K562 (cell line): Measurements from ENCODE around the gene MED20. TPM values are rescaled to one million over a fixed set of nuclear protein-coding genes. Genes with fewer than 3 reads are reported as not detected.

Experiments
- ATAC-seq: fragments of 200-7000 bp; cut with Tn5 transposase; 3 replicates; pipeline ENCODE4 v1.9.1; 2020; ENCODE audit warnings: moderate library complexity
- BruUV-seq: library from RNA; stranded (reverse); fragments of 400-500 nt; replicated peaks from 2 replicates; lab custom pipeline; 2021; lab: Mats Ljungman, UMichigan
- CTCF ChIA-PET: fragments of 300-600 bp; formaldehyde crosslinking; extraction: SDS; loops from one replicate; lab custom pipeline; 2021; ENCODE audit warnings: low intra/inter-chr PET ratio; lab: Yijun Ruan, JAX
- POLR2A ChIA-PET: fragments of 300-600, 350-650 bp; sonication (Branson Sonifier 250); formaldehyde crosslinking; extraction: SDS; loops from one replicate; lab custom pipeline; 2021; ENCODE audit warnings: antibody characterized with exemption, inconsistent platforms; lab: Yijun Ruan, JAX
- DNase-seq, 4 experiments: peaks; one replicate each; pipeline versions ENCODE4 v3.0.0 to v3.0.0-alpha.2; 2011 to 2018; ENCODE audit warnings: low spot score in 3 of 4, mixed read lengths in 3 of 4; ENCODE audit errors: extremely low read depth in 1 of 4
- FAIRE-seq: peaks from 2 replicates; lab custom pipeline; 2011; peaks lifted over from hg19 to GRCh38; lab: Jason Lieb, UNC
- H2AFZ ChIP-seq: 2 replicates; pipeline ENCODE4 v1.6.0; 2011; ENCODE audit warnings: low read depth, low read length, control low read depth, inconsistent platforms
- H3K27ac ChIP-seq: fragments of 200-600 bp; 3 replicates; pipeline ENCODE4 v1.8.0; 2011; ENCODE audit warnings: low read depth, mild to moderate bottlenecking, control low read depth, inconsistent platforms, low read length, moderate library complexity, mixed read lengths; ENCODE audit errors: extremely low read depth
- H3K27me3 ChIP-seq, 2 experiments: fragments of 300-600 bp in 1 of 2; 2 replicates in 1 of 2; 3 replicates in 1 of 2; pipeline versions ENCODE4 v1.6.0 to v1.8.0; 2011; ENCODE audit warnings: inconsistent platforms in 2 of 2, low read length in 2 of 2, mild to moderate bottlenecking in 1 of 2, mixed read lengths in 1 of 2, moderate library complexity in 1 of 2; ENCODE audit not compliant: control insufficient read depth in 2 of 2, insufficient read depth in 2 of 2
- H3K36me3 ChIP-seq: fragments of 300-600 bp; 3 replicates; pipeline ENCODE4 v1.8.0; 2011; ENCODE audit warnings: mild to moderate bottlenecking, low read length, inconsistent platforms; ENCODE audit not compliant: control insufficient read depth, insufficient read depth
- H3K4me1 ChIP-seq, 2 experiments: fragments of 200-600 bp in 1 of 2; replicated peaks in 1 of 2; 2 replicates in 1 of 2; 3 replicates in 1 of 2; pipeline versions ENCODE4 v1.5.1 to v1.8.0; 2011; ENCODE audit warnings: inconsistent platforms in 2 of 2, low read length in 2 of 2, mild to moderate bottlenecking in 1 of 2, mixed read lengths in 1 of 2, moderate library complexity in 1 of 2; ENCODE audit not compliant: control insufficient read depth in 2 of 2, insufficient read depth in 2 of 2
- H3K4me2 ChIP-seq: 2 replicates; pipeline ENCODE4 v1.6.1; 2011; ENCODE audit warnings: low read length, control low read depth, inconsistent platforms, mixed read lengths; ENCODE audit not compliant: insufficient read depth
- H3K4me3 ChIP-seq: fragments of 200-600 bp; sonication (generic), shearing (Covaris generic); 2 replicates; pipeline ENCODE4 v1.5.1; 2016; ENCODE audit warnings: control low read depth, inconsistent platforms
- H3K79me2 ChIP-seq: fragments of 200-600 bp; 3 replicates; pipeline ENCODE4 v1.8.0; 2011; ENCODE audit warnings: low read length, inconsistent platforms; ENCODE audit not compliant: control insufficient read depth, insufficient read depth
- H3K9ac ChIP-seq, 2 experiments: 2 replicates each; pipeline versions ENCODE4 v1.6.0 to v1.6.1; 2011; ENCODE audit warnings: low read depth in 2 of 2, low read length in 2 of 2, control low read depth in 1 of 2, inconsistent platforms in 1 of 2, mild to moderate bottlenecking in 1 of 2, mixed read lengths in 1 of 2; ENCODE audit not compliant: insufficient read depth in 1 of 2
- H3K9me1 ChIP-seq: one replicate; pipeline ENCODE4 v1.6.0; 2011; ENCODE audit warnings: inconsistent platforms, mild to moderate bottlenecking, low read length, moderate library complexity; ENCODE audit not compliant: control insufficient read depth, insufficient read depth
- H3K9me3 ChIP-seq: replicated peaks from 2 replicates; pipeline ENCODE4 v1.5.1; 2011; ENCODE audit warnings: low read depth, low read length, inconsistent platforms; ENCODE audit not compliant: control insufficient read depth, insufficient read depth
- H4K20me1 ChIP-seq: replicated peaks from 2 replicates; pipeline ENCODE4 v1.6.1; 2011; ENCODE audit warnings: low read length, inconsistent platforms, mixed read lengths; ENCODE audit not compliant: control insufficient read depth, insufficient read depth
- GTF2E2 ChIP-seq: fragments of 200-800 bp; sonication (Bioruptor generic); IDR thresholded peaks from 2 replicates; pipeline ENCODE4 v1.6.1; 2016; ENCODE audit warnings: missing genetic modification characterization, missing compliant biosample characterization
- HDAC1 ChIP-seq, 2 experiments: fragments of 450-650 bp; IDR thresholded peaks; 2 replicates each; pipeline ENCODE4 v1.6.1; 2016 to 2017; ENCODE audit warnings: inconsistent platforms in 1 of 2, mild to moderate bottlenecking in 1 of 2, moderate library complexity in 1 of 2
- HDAC2 ChIP-seq: fragments of 450-650 bp; IDR thresholded peaks from 2 replicates; pipeline ENCODE4 v1.6.1; 2016; ENCODE audit warnings: mild to moderate bottlenecking
- KDM1A ChIP-seq, 2 experiments: fragments of 450-650 bp; IDR thresholded peaks; 2 replicates each; pipeline ENCODE4 v1.6.1; 2016; ENCODE audit warnings: mild to moderate bottlenecking in 2 of 2
- NR2F6 ChIP-seq: fragments of 450-650 bp; formaldehyde crosslinking; IDR thresholded peaks from 2 replicates; pipeline ENCODE4 v1.4.0; 2020; ENCODE audit warnings: mild to moderate bottlenecking
- RCOR1 ChIP-seq, 2 experiments: IDR thresholded peaks; 2 replicates each; pipeline ENCODE4 v1.6.1; 2012; ENCODE audit warnings: low read depth in 2 of 2, low read length in 2 of 2, borderline replicate concordance in 1 of 2, improper control_type of control experiment in 1 of 2
- REST ChIP-seq, 2 experiments: fragments of 450-650 bp; formaldehyde crosslinking in 1 of 2; IDR thresholded peaks; 2 replicates each; pipeline versions ENCODE4 v1.4.0 to v1.6.1; 2014 to 2020; ENCODE audit warnings: mild to moderate bottlenecking in 2 of 2, borderline replicate concordance in 1 of 2, low read depth in 1 of 2
- ZNF274 ChIP-seq: IDR thresholded peaks from 2 replicates; pipeline ENCODE4 v1.6.1; 2011; ENCODE audit warnings: low read depth, mild to moderate bottlenecking, low read length, moderate library complexity, borderline replicate concordance
- ZNF785 ChIP-seq: fragments of 250-450 bp; sonication (Bioruptor Pico); IDR thresholded peaks from 2 replicates; pipeline ENCODE4 v1.4.0; 2020; ENCODE audit warnings: mild to moderate bottlenecking
- WGBS: fragments of 100-300 bp; shearing (Covaris generic); methylation state at CpG from one replicate; pipeline ENCODE4 v1.1.6; 2016; ENCODE audit warnings: low coverage, mixed read lengths; ENCODE audit not compliant: insufficient coverage; ENCODE audit errors: missing lambda C conversion rate; 5-methylcytosine and 5-hydroxymethylcytosine counted together
- in situ Hi-C: fragments of 300-500 bp; cut with MboI; formaldehyde crosslinking; loops from 4 replicates; pipeline ENCODE4 v1.15.0; 2018; ENCODE audit warnings: inconsistent platforms, mixed read lengths
- intact Hi-C: fragments of 100-400 bp; cut with micrococcal nuclease; formaldehyde crosslinking; loops from 2 replicates; pipeline ENCODE4 v1.14.2; 2022
- polyA plus RNA-seq, 8 experiments: library from polyadenylated mRNA; depleted of rRNA in 4 of 8; stranded (reverse) in 5 of 8; unstranded in 3 of 8; fragments of >200 nt; fragmentation: Nextera tagmentation in 2 of 8; fragmentation: Illumina TruSeq in 1 of 8; extraction: Ambion mirVana in 2 of 8; extraction: Trizol in 1 of 8; gene quantifications; 2 replicates each; pipeline versions ENCODE4 v1.2.1 to v1.2.3, GENCODE V29; 2011 to 2014; ENCODE audit warnings: inconsistent platforms in 1 of 8, missing spikeins in 1 of 8
- total RNA-seq, 7 experiments: library from RNA; depleted of rRNA in 6 of 7; stranded (reverse); fragments of >200 nt in 6 of 7; fragmentation: Illumina TruSeq in 2 of 7; extraction: Trizol in 2 of 7; gene quantifications; 2 replicates each; pipeline versions ENCODE4 v1.2.1 to v1.2.3, GENCODE V29; 2011 to 2021; ENCODE audit warnings: low replicate concordance in 1 of 7
- TF ChIP-seq, protein P1 (sequence below), 2 experiments: fragments of 450-650 bp; conservative IDR thresholded peaks; 2 replicates each; pipeline ENCODE4 v1.6.1; 2017; ENCODE audit warnings: mild to moderate bottlenecking in 2 of 2, moderate library complexity in 2 of 2

Gene MED20
- total and polyA plus RNA-seq, 9 of the 15 experiments (the other 6 are each of a cell fraction or from before 2014, with no cell fraction given): 27.3 to 80.9 (median 46.0) TPM

DNA sequence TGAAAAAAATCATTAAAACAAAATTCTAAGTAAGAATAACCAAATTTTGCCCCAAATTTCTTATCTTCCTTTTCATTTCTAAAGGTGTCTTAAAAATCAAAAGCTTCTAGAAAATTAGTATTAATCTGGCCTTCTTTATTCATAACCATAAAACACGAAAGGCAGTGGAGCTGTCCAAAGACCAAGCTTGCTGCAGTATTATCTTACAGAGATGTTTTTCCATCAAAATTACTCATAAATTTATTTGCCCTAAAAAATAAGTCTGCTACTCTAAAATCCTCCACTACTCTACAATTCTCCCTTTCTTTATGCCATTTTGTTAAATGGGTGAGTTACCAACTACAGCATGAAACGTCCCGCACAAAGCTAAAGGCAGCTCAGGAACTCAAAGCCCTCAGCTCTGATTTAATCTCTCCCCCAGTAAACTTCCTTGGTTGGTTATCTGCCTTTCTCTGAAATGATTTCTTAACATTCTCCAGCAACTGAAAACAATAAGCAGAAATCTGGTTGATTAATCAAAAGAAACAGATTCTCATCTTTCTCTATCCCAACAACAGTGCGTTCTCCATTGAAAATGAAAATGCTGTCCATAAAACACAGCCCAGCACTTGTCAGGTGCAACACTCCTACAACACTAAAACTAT is 27.9 kb downstream of the MED20 start:
- Histone ChIP-seq H3K79me2 (peaks cover 9% of the 10 kb centered on the region; the same call in 2 of the 3 replicates), H3K9me3 (no peaks in the 10 kb centered on the region), H3K4me1 (peaks cover 8 to 11% of the 10 kb centered on the region in 2 experiments), H3K27me3 (no peaks in the 10 kb centered on the region), H3K9me1 (no peaks in the 10 kb centered on the region), H3K27ac (no peak overlapping the region), H3K4me3 (no peak overlapping the region), H3K36me3 (no peaks in the 10 kb centered on the region), H2AFZ (no peak overlapping the region), H3K9ac (no peak overlapping the region), H3K4me2 (no peak overlapping the region), H4K20me1 (no peaks in the 10 kb centered on the region; the same call in 1 of the 2 replicates)
- BruUV-seq: no TSS peak
- DNase-seq (peak in 1 of 4 experiments; percentile 11), FAIRE-seq (peak; percentile 6), ATAC-seq (no peak)
- POLR2A ChIA-PET: interaction anchor here (0.5 to 2.0 kb wide), 5 partner anchors 9 to 156 kb away, joined by 3 to 7 read pairs (median 4); no protein-coding TSS in a partner anchor
- 18% methylated on average over 4 of the region's 4 CpGs for WGBS
- in situ Hi-C loops (no loop called here), intact Hi-C loops (loop anchor here (5.0 kb wide), 1 partner anchor 91 kb away; no protein-coding TSS in a partner anchor)
- CTCF ChIA-PET: no interaction called here
- peak in 1 of 2 experiments; percentile 78; a peak in 2 of 4 replicates for TF ChIP-seq RCOR1 (IDR thresholded peaks at IDR 0.05; ENCODE audit: borderline replicate concordance in 1 of 2, low read depth in 2 of 2, low read length in 2 of 2)
- TF ChIP-seq, protein P1, sequence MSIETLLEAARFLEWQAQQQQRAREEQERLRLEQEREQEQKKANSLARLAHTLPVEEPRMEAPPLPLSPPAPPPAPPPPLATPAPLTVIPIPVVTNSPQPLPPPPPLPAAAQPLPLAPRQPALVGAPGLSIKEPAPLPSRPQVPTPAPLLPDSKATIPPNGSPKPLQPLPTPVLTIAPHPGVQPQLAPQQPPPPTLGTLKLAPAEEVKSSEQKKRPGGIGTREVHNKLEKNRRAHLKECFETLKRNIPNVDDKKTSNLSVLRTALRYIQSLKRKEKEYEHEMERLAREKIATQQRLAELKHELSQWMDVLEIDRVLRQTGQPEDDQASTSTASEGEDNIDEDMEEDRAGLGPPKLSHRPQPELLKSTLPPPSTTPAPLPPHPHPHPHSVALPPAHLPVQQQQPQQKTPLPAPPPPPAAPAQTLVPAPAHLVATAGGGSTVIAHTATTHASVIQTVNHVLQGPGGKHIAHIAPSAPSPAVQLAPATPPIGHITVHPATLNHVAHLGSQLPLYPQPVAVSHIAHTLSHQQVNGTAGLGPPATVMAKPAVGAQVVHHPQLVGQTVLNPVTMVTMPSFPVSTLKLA (conservative IDR thresholded peaks at IDR 0.05): peak in 1 of 2 experiments; percentile 42; a peak in 1 of 4 replicates
- 0 out of 4 replicates have a peak, but pooled peaks of 1 of the 2 experiments have one; percentile 25 for TF ChIP-seq HDAC1 (IDR thresholded peaks at IDR 0.05)
- TF ChIP-seq HDAC2: peak; percentile 47; the same call in 1 of the 2 replicates
- TF ChIP-seq ZNF785 (CRISPR knock-in tag): no peak
- peak; percentile 48 for TF ChIP-seq REST (IDR thresholded peaks at IDR 0.05; ENCODE audit: borderline replicate concordance)
- no peak for TF ChIP-seq REST (CRISPR knock-in tag; IDR thresholded peaks at IDR 0.05; ENCODE audit: low read depth)
- peak; percentile 85 to 86 for TF ChIP-seq KDM1A (IDR thresholded peaks at IDR 0.05)
- TF ChIP-seq ZNF274: no peak
- peak; percentile 29; the same call in 1 of the 2 replicates for TF ChIP-seq GTF2E2 (tag)
- TF ChIP-seq NR2F6 (CRISPR knock-in tag): no peak
